ENCODE data around the gene RXFP2. TPM values are rescaled to one million over a fixed set of nuclear protein-coding genes. Genes with fewer than 3 reads are reported as not detected.
A peak's percentile ranks its signal among the peaks of the same experiment; 100 is the strongest.

RXFP2 gene
- not detected in 2 replicates for total RNA-seq (2014; rRNA removed; shearing (Covaris generic))
- not detected in 2 replicates for polyA plus RNA-seq (2015; cell fraction: cytosol; rRNA removed)
- not detected in 2 replicates for polyA plus RNA-seq (2015; cell fraction: nucleus; rRNA removed)

GRCh38 chr13:31739226-31739625, at the start of gene RXFP2:
Gene RXFP2 (plus strand): TSS chr13:31739526. CDS start chr13:31739613, 87 bp downstream.
- in situ Hi-C loops (cut with HindIII; ENCODE audit: low pct_unique_long_range_greater_than_20kb, low sequenced_read_pairs) = no loop called here
- DNase-seq (ENCODE audit: low read depth, low spot score) = no peak

- in situ Hi-C loops (cut with HindIII; ENCODE audit: low pct_unique_long_range_greater_than_20kb, low sequenced_read_pairs) = no loop called here
Measured at GRCh38 chr13:31697290-31697689, 42.0 kb upstream of the RXFP2 start.

GRCh38 chr13:31699650-31700049, 39.7 kb upstream of the RXFP2 start:
- no peak for DNase-seq (ENCODE audit: low read depth, low spot score)
- in situ Hi-C loops (cut with HindIII; ENCODE audit: low pct_unique_long_range_greater_than_20kb, low sequenced_read_pairs) = no loop called here

More at GRCh38 chr13:31697290-31697689, 42.0 kb upstream of the RXFP2 start:
- DNase-seq (ENCODE audit: low read depth, low spot score) = no peak

- in situ Hi-C loops (cut with HindIII; ENCODE audit: low pct_unique_long_range_greater_than_20kb, low sequenced_read_pairs) = no loop called here
- DNase-seq (ENCODE audit: low read depth, low spot score) = no peak
Measured at GRCh38 chr13:31703780-31704179, 35.5 kb upstream of the RXFP2 start.

GRCh38 chr13:31706105-31706504, 33.2 kb upstream of the RXFP2 start:
- in situ Hi-C loops (cut with HindIII; ENCODE audit: low pct_unique_long_range_greater_than_20kb, low sequenced_read_pairs) = no loop called here
- DNase-seq (ENCODE audit: low read depth, low spot score) = no peak

GRCh38 chr13:31717583-31717982, 21.7 kb upstream of the RXFP2 start:
- in situ Hi-C loops (cut with HindIII; ENCODE audit: low pct_unique_long_range_greater_than_20kb, low sequenced_read_pairs) = no loop called here
- DNase-seq (ENCODE audit: low read depth, low spot score) = no peak

GRCh38 chr13:31719214-31719613, 20.1 kb upstream of the RXFP2 start:
- in situ Hi-C loops (cut with HindIII; ENCODE audit: low pct_unique_long_range_greater_than_20kb, low sequenced_read_pairs) = no loop called here
- DNase-seq (ENCODE audit: low read depth, low spot score) = no peak

- in situ Hi-C loops (cut with HindIII; ENCODE audit: low pct_unique_long_range_greater_than_20kb, low sequenced_read_pairs) = no loop called here
- no peak for DNase-seq (ENCODE audit: low read depth, low spot score)
Measured at GRCh38 chr13:31722673-31723072, 16.7 kb upstream of the RXFP2 start.

- in situ Hi-C loops (cut with HindIII; ENCODE audit: low pct_unique_long_range_greater_than_20kb, low sequenced_read_pairs) = no loop called here
- DNase-seq (ENCODE audit: low read depth, low spot score) = no peak
Measured at GRCh38 chr13:31725841-31726240, 13.5 kb upstream of the RXFP2 start.

- in situ Hi-C loops (cut with HindIII; ENCODE audit: low pct_unique_long_range_greater_than_20kb, low sequenced_read_pairs) = no loop called here
- no peak for DNase-seq (ENCODE audit: low read depth, low spot score)
Measured at GRCh38 chr13:31731921-31732320, 7.4 kb upstream of the RXFP2 start.

- in situ Hi-C loops (cut with HindIII; ENCODE audit: low pct_unique_long_range_greater_than_20kb, low sequenced_read_pairs) = no loop called here
- DNase-seq (ENCODE audit: low read depth, low spot score) = no peak
Measured at GRCh38 chr13:31733066-31733465, 6.3 kb upstream of the RXFP2 start.

GRCh38 chr13:31733647-31734046, 5.7 kb upstream of the RXFP2 start:
- no peak for DNase-seq (ENCODE audit: low read depth, low spot score)
- in situ Hi-C loops (cut with HindIII; ENCODE audit: low pct_unique_long_range_greater_than_20kb, low sequenced_read_pairs) = no loop called here

GRCh38 chr13:31742097-31742734, 2.9 kb downstream of the RXFP2 start:
- in situ Hi-C loops (cut with HindIII; ENCODE audit: low pct_unique_long_range_greater_than_20kb, low sequenced_read_pairs) = no loop called here
- peak; percentile 69 for DNase-seq (ENCODE audit: low read depth, low spot score)

- in situ Hi-C loops (cut with HindIII; ENCODE audit: low pct_unique_long_range_greater_than_20kb, low sequenced_read_pairs) = no loop called here
- DNase-seq (ENCODE audit: low read depth, low spot score) = no peak
Measured at GRCh38 chr13:31747291-31747690, 8.0 kb downstream of the RXFP2 start.

- in situ Hi-C loops (cut with HindIII; ENCODE audit: low pct_unique_long_range_greater_than_20kb, low sequenced_read_pairs) = no loop called here
- DNase-seq (ENCODE audit: low read depth, low spot score) = no peak
Measured at GRCh38 chr13:31747966-31748365, 8.6 kb downstream of the RXFP2 start.

- in situ Hi-C loops (cut with HindIII; ENCODE audit: low pct_unique_long_range_greater_than_20kb, low sequenced_read_pairs) = no loop called here
- no peak for DNase-seq (ENCODE audit: low read depth, low spot score)
Measured at GRCh38 chr13:31749929-31750328, 10.6 kb downstream of the RXFP2 start.

- DNase-seq (ENCODE audit: low read depth, low spot score) = no peak
- in situ Hi-C loops (cut with HindIII; ENCODE audit: low pct_unique_long_range_greater_than_20kb, low sequenced_read_pairs) = no loop called here
Measured at GRCh38 chr13:31755211-31755610, 15.9 kb downstream of the RXFP2 start.

GRCh38 chr13:31755803-31756212, 16.5 kb downstream of the RXFP2 start:
- in situ Hi-C loops (cut with HindIII; ENCODE audit: low pct_unique_long_range_greater_than_20kb, low sequenced_read_pairs) = no loop called here
- no peak for DNase-seq (ENCODE audit: low read depth, low spot score)

GRCh38 chr13:31756346-31756745, 17.0 kb downstream of the RXFP2 start:
- DNase-seq (ENCODE audit: low read depth, low spot score) = no peak
- in situ Hi-C loops (cut with HindIII; ENCODE audit: low pct_unique_long_range_greater_than_20kb, low sequenced_read_pairs) = no loop called here

GRCh38 chr13:31761951-31762350, 22.6 kb downstream of the RXFP2 start:
- DNase-seq (ENCODE audit: low read depth, low spot score) = no peak
- in situ Hi-C loops (cut with HindIII; ENCODE audit: low pct_unique_long_range_greater_than_20kb, low sequenced_read_pairs) = no loop called here

Measured in SK-MEL-5 (cell line).